ENCODE measurements around the gene BNC2.

DNA sequence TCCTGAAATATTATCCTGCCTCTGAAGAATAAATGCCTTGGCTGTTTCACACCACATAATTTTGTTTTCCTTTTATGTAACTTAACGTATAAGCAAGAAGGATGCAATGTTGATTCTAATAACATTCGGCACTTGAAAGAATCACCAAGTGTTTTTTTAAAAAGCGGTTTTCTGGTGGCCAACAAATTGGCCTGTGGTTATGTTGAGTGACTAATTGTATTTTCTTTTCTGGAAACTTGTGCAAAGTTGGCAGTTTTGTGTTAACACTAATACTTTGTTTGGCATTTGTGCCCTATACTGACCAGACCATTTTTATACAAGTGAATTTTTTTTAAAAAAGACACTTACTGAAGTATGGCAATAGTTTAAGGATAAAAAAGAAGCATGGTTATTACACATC, 452.7 kb downstream of the BNC2 start:
- TF ChIP-seq, protein P1, sequence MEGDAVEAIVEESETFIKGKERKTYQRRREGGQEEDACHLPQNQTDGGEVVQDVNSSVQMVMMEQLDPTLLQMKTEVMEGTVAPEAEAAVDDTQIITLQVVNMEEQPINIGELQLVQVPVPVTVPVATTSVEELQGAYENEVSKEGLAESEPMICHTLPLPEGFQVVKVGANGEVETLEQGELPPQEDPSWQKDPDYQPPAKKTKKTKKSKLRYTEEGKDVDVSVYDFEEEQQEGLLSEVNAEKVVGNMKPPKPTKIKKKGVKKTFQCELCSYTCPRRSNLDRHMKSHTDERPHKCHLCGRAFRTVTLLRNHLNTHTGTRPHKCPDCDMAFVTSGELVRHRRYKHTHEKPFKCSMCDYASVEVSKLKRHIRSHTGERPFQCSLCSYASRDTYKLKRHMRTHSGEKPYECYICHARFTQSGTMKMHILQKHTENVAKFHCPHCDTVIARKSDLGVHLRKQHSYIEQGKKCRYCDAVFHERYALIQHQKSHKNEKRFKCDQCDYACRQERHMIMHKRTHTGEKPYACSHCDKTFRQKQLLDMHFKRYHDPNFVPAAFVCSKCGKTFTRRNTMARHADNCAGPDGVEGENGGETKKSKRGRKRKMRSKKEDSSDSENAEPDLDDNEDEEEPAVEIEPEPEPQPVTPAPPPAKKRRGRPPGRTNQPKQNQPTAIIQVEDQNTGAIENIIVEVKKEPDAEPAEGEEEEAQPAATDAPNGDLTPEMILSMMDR (IDR thresholded peaks at IDR 0.05): no peak
- no peak for TF ChIP-seq SIN3A (IDR thresholded peaks at IDR 0.05; ENCODE audit: borderline replicate concordance, insufficient read depth, low read depth, low read length)
- TF ChIP-seq, protein P2, sequence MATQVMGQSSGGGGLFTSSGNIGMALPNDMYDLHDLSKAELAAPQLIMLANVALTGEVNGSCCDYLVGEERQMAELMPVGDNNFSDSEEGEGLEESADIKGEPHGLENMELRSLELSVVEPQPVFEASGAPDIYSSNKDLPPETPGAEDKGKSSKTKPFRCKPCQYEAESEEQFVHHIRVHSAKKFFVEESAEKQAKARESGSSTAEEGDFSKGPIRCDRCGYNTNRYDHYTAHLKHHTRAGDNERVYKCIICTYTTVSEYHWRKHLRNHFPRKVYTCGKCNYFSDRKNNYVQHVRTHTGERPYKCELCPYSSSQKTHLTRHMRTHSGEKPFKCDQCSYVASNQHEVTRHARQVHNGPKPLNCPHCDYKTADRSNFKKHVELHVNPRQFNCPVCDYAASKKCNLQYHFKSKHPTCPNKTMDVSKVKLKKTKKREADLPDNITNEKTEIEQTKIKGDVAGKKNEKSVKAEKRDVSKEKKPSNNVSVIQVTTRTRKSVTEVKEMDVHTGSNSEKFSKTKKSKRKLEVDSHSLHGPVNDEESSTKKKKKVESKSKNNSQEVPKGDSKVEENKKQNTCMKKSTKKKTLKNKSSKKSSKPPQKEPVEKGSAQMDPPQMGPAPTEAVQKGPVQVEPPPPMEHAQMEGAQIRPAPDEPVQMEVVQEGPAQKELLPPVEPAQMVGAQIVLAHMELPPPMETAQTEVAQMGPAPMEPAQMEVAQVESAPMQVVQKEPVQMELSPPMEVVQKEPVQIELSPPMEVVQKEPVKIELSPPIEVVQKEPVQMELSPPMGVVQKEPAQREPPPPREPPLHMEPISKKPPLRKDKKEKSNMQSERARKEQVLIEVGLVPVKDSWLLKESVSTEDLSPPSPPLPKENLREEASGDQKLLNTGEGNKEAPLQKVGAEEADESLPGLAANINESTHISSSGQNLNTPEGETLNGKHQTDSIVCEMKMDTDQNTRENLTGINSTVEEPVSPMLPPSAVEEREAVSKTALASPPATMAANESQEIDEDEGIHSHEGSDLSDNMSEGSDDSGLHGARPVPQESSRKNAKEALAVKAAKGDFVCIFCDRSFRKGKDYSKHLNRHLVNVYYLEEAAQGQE (IDR thresholded peaks at IDR 0.05; ENCODE audit: insufficient read depth in 1 of 2, low read depth in 2 of 2, low read length in 1 of 2): no peak

Data from Panc1 (cell line).